SK-N-SH (cell line): ENCODE data around the gene ACTR6. TPM values are rescaled to one million over a fixed set of nuclear protein-coding genes. Genes with fewer than 3 reads are reported as not detected.

Experiments used
- CTCF ChIA-PET: fragments of 300-600, 350-600 bp; formaldehyde crosslinking; extraction: SDS; loops from one replicate; lab custom pipeline; 2021; lab: Yijun Ruan, JAX
- POLR2A ChIA-PET: fragments of 350-600 bp; sonication (Branson Sonifier 250); formaldehyde crosslinking; extraction: SDS; loops from one replicate; lab custom pipeline; 2020; ENCODE audit warnings: antibody characterized with exemption, inconsistent platforms; lab: Yijun Ruan, JAX
- DNase-seq: peaks from one replicate; pipeline ENCODE4 v3.0.0; 2012
- H2AFZ ChIP-seq: fragments of 200-600 bp; sonication (generic); 2 replicates; pipeline ENCODE4 v1.8.1; 2016; ENCODE audit warnings: antibody characterized with exemption, mild to moderate bottlenecking, low read depth
- H3F3A ChIP-seq: fragments of 200-600 bp; sonication (generic); replicated peaks from 2 replicates; pipeline ENCODE3; 2016; ENCODE audit warnings: antibody characterized with exemption, mild to moderate bottlenecking; ENCODE audit not compliant: insufficient read depth
- H3K27ac ChIP-seq, 2 experiments: fragments of 200-500 bp in 1 of 2; fragments of 200-600 bp in 1 of 2; sonication (Bioruptor generic) in 1 of 2; sonication (generic), shearing (Covaris generic) in 1 of 2; 2 replicates each; pipeline versions ENCODE4 v1.5.1 to v1.6.1; 2014 to 2016; ENCODE audit warnings: low read depth in 2 of 2, inconsistent platforms in 1 of 2, low read length in 1 of 2, mild to moderate bottlenecking in 1 of 2, mixed read lengths in 1 of 2
- H3K27me3 ChIP-seq: fragments of 200-600 bp; sonication (generic), shearing (Covaris generic); 2 replicates; pipeline ENCODE4 v1.6.1; 2016; ENCODE audit warnings: mixed run types; ENCODE audit not compliant: insufficient read depth
- H3K36me3 ChIP-seq, 2 experiments: fragments of 200-500 bp in 1 of 2; fragments of 200-600 bp in 1 of 2; sonication (Bioruptor generic) in 1 of 2; sonication (generic) in 1 of 2; replicated peaks in 1 of 2; 2 replicates each; pipeline versions ENCODE3 to v1.5.1; 2014 to 2016; ENCODE audit warnings: low read length in 1 of 2, mild to moderate bottlenecking in 1 of 2; ENCODE audit not compliant: insufficient read depth in 2 of 2, control insufficient read depth in 1 of 2
- H3K4me1 ChIP-seq, 2 experiments: fragments of 200-500 bp in 1 of 2; fragments of 200-600 bp in 1 of 2; sonication (Bioruptor generic) in 1 of 2; sonication (generic), shearing (Covaris generic) in 1 of 2; 2 replicates each; pipeline versions ENCODE4 v1.5.1 to v1.6.1; 2014 to 2016; ENCODE audit warnings: low read depth in 1 of 2, low read length in 1 of 2, mixed run types in 1 of 2; ENCODE audit not compliant: insufficient read depth in 2 of 2, control insufficient read depth in 1 of 2
- H3K4me2 ChIP-seq: fragments of 200-600 bp; sonication (generic), shearing (Covaris generic); 2 replicates; pipeline ENCODE4 v1.6.1; 2017; ENCODE audit warnings: mixed run types
- H3K4me3 ChIP-seq, 2 experiments: fragments of 200-500 bp in 1 of 2; fragments of 200-600 bp in 1 of 2; sonication (Bioruptor generic) in 1 of 2; sonication (generic), shearing (Covaris generic) in 1 of 2; 2 replicates each; pipeline versions ENCODE4 v1.5.1 to v1.8.1; 2014 to 2016; ENCODE audit warnings: low read depth in 2 of 2, inconsistent platforms in 1 of 2, low read length in 1 of 2, mild to moderate bottlenecking in 1 of 2, mixed read lengths in 1 of 2, moderate library complexity in 1 of 2
- H3K79me2 ChIP-seq: fragments of 200-600 bp; sonication (generic); 2 replicates; pipeline ENCODE4 v1.8.1; 2017; ENCODE audit warnings: mild to moderate bottlenecking; ENCODE audit not compliant: insufficient read depth
- H3K9ac ChIP-seq: fragments of 200-600 bp; sonication (generic); 2 replicates; pipeline ENCODE4 v1.6.1; 2017; ENCODE audit warnings: mixed run types
- H3K9me2 ChIP-seq: fragments of 200-600 bp; sonication (generic); 2 replicates; pipeline ENCODE4 v1.6.1; 2017; ENCODE audit warnings: mixed run types
- H3K9me3 ChIP-seq: fragments of 200-600 bp; sonication (generic); 2 replicates; pipeline ENCODE4 v1.6.1; 2017; ENCODE audit warnings: mixed run types, mild to moderate bottlenecking, moderate library complexity
- H4K20me1 ChIP-seq: fragments of 200-600 bp; sonication (generic); 2 replicates; pipeline ENCODE4 v1.6.1; 2017; ENCODE audit warnings: mild to moderate bottlenecking, mixed run types; ENCODE audit not compliant: insufficient read depth
- CHD2 ChIP-seq: fragments of 150-350 bp; IDR thresholded peaks from 2 replicates; pipeline ENCODE4 v1.6.1; 2018; ENCODE audit warnings: low read length; ENCODE audit not compliant: partially characterized antibody
- CTCF ChIP-seq: fragments of 200-600 bp; sonication (generic); IDR thresholded peaks from 2 replicates; pipeline ENCODE4 v1.6.1; 2017; ENCODE audit warnings: antibody characterized with exemption, mild to moderate bottlenecking, moderate library complexity
- ELF1 ChIP-seq: IDR thresholded peaks from 2 replicates; pipeline ENCODE4 v1.4.0; 2012
- EZH2phosphoT487 ChIP-seq: fragments of 200-600 bp; sonication (generic); IDR thresholded peaks from 2 replicates; pipeline ENCODE4 v1.6.1; 2017; ENCODE audit warnings: low read depth, mixed run types, mild to moderate bottlenecking, antibody characterized with exemption, moderate library complexity, borderline replicate concordance
- FOSL2 ChIP-seq: IDR thresholded peaks from 2 replicates; pipeline ENCODE4 v1.4.0; 2012; ENCODE audit warnings: low read depth, mild to moderate bottlenecking, moderate library complexity, borderline replicate concordance
- FOXM1 ChIP-seq: IDR thresholded peaks from 2 replicates; pipeline ENCODE4 v1.4.0; 2012; ENCODE audit warnings: low read depth, mild to moderate bottlenecking
- GABPA ChIP-seq: IDR thresholded peaks from 2 replicates; pipeline ENCODE4 v1.4.0; 2012; ENCODE audit warnings: low read depth, mild to moderate bottlenecking
- JUND ChIP-seq: IDR thresholded peaks from 2 replicates; pipeline ENCODE4 v1.4.0; 2012
- NFIC ChIP-seq: IDR thresholded peaks from 2 replicates; pipeline ENCODE4 v1.4.0; 2012; ENCODE audit warnings: borderline replicate concordance
- PBX3 ChIP-seq: IDR thresholded peaks from 2 replicates; pipeline ENCODE4; 2012
- POLR2AphosphoS5 ChIP-seq: IDR thresholded peaks from 2 replicates; pipeline ENCODE4 v1.6.1; 2012; ENCODE audit warnings: low read depth, low read length
- TAF1 ChIP-seq: IDR thresholded peaks from 2 replicates; pipeline ENCODE4 v1.6.1; 2012; ENCODE audit warnings: low read depth, mild to moderate bottlenecking, low read length, moderate library complexity, borderline replicate concordance
- TEAD4 ChIP-seq: IDR thresholded peaks from 2 replicates; pipeline ENCODE4 v1.4.0; 2012; ENCODE audit warnings: mild to moderate bottlenecking, borderline replicate concordance; ENCODE audit not compliant: insufficient read depth
- USF2 ChIP-seq: fragments of 150-350 bp; IDR thresholded peaks from 2 replicates; pipeline ENCODE4 v1.6.1; 2017; ENCODE audit warnings: antibody characterized with exemption, low read length, low read depth, borderline replicate concordance
- YY1 ChIP-seq: IDR thresholded peaks from 2 replicates; pipeline ENCODE4 v1.4.0; 2012; ENCODE audit warnings: low read depth, mild to moderate bottlenecking
- ZBTB33 ChIP-seq: IDR thresholded peaks from 2 replicates; pipeline ENCODE4 v1.4.0; 2012; ENCODE audit warnings: low read depth, borderline replicate concordance
- WGBS: methylation state at CpG from one replicate; pipeline ENCODE4 v1.1.6; 2017; ENCODE audit warnings: low lambda C conversion rate; 5-methylcytosine and 5-hydroxymethylcytosine counted together
- polyA plus RNA-seq, 3 experiments: library from polyadenylated mRNA; depleted of rRNA; stranded (reverse); fragments of >200 nt; gene quantifications; 2 replicates each; pipeline ENCODE4 v1.2.3, GENCODE V29; 2012

ACTR6 gene
- polyA plus RNA-seq, 1 of the 3 experiments (the other 2 are of a cell fraction) = 21.5 TPM

- 87% methylated on average over 2 of the region's 4 CpGs for WGBS
- H3K9me3 ChIP-seq = no peaks in the 10 kb centered on the region
- POLR2A ChIA-PET = no interaction called here
- DNase-seq = no peak
- H3K4me3 ChIP-seq = no peak overlapping the region
- CTCF ChIA-PET = no interaction called here
- no peak overlapping the region for H3K27ac ChIP-seq
- TF ChIP-seq CHD2 = no peak
- no peak for TF ChIP-seq USF2
- no peak for TF ChIP-seq TEAD4
- TF ChIP-seq ELF1 = no peak
- TF ChIP-seq FOSL2 = no peak
- no peak for TF ChIP-seq PBX3
- no peak for TF ChIP-seq YY1
- no peak for TF ChIP-seq EZH2phosphoT487
- TF ChIP-seq CTCF = no peak
- TF ChIP-seq TAF1 = no peak
- TF ChIP-seq FOXM1 = no peak
- TF ChIP-seq GABPA = no peak
- TF ChIP-seq ZBTB33 = no peak
- TF ChIP-seq NFIC = no peak
- TF ChIP-seq POLR2AphosphoS5 = no peak
- no peak for TF ChIP-seq JUND
- peaks cover 0 to 5% of the 10 kb centered on the region in 2 experiments; a peak in 2 of 4 replicates for H3K4me1 ChIP-seq
- no peaks in the 10 kb centered on the region for H3K36me3 ChIP-seq
- no peaks in the 10 kb centered on the region for H3K27me3 ChIP-seq
- H3K9me2 ChIP-seq = no peaks in the 10 kb centered on the region
- no peaks in the 10 kb centered on the region for H3K79me2 ChIP-seq
- no peak overlapping the region for H3K4me2 ChIP-seq
- H4K20me1 ChIP-seq = no peaks in the 10 kb centered on the region
- no peak overlapping the region for H2AFZ ChIP-seq
- H3K9ac ChIP-seq = no peak overlapping the region
- H3F3A ChIP-seq = no peaks in the 10 kb centered on the region
Observed at GRCh38 chr12:100158535-100158934, 42.1 kb upstream of the ACTR6 start.
